DMS79 (cell line): ENCODE results near the gene CA12.
A peak's percentile ranks its signal among the peaks of the same experiment; 100 is the strongest.
"Not testable (repeated sequence)": the region's sequence is repeated elsewhere in the genome, so short reads cannot be mapped to it uniquely, and the experiment has no call there.

Source experiments
- DNase-seq: peaks from one replicate; lab custom pipeline; 2025; lab: John Stamatoyannopoulos, UW

CA12 gene

GRCh38 chr15:63357061-63357460 lies 24.6 kb downstream of the CA12 start:
- DNase-seq: no peak

GRCh38 chr15:63354821-63355650 lies 26.6 kb downstream of the CA12 start:
- no peak for DNase-seq

- no peak for DNase-seq
Observed at GRCh38 chr15:63353887-63354286, 27.8 kb downstream of the CA12 start.

GRCh38 chr15:63353261-63353660 lies 28.4 kb downstream of the CA12 start:
- DNase-seq: no peak

- DNase-seq: no peak
Observed at GRCh38 chr15:63352808-63353207, 28.8 kb downstream of the CA12 start.

GRCh38 chr15:63351170-63351569 lies 30.5 kb downstream of the CA12 start:
- no peak for DNase-seq

- DNase-seq: no peak
Observed at GRCh38 chr15:63350178-63350621, 31.4 kb downstream of the CA12 start.

- no peak for DNase-seq
Observed at GRCh38 chr15:63349621-63350020, 32.0 kb downstream of the CA12 start.

- no peak for DNase-seq
Observed at GRCh38 chr15:63349156-63349555, 32.5 kb downstream of the CA12 start.

- DNase-seq: peak; percentile 68
Observed at GRCh38 chr15:63348392-63348791, 33.3 kb downstream of the CA12 start.

GRCh38 chr15:63347074-63347857 lies 34.4 kb downstream of the CA12 start:
- DNase-seq: no peak

- no peak for DNase-seq
Observed at GRCh38 chr15:63345391-63345752, 36.3 kb downstream of the CA12 start.

- no peak for DNase-seq
Observed at GRCh38 chr15:63344731-63345390, 36.8 kb downstream of the CA12 start.

- DNase-seq: not testable (repeated sequence)
Observed at GRCh38 chr15:63342996-63343562, 38.6 kb downstream of the CA12 start.

GRCh38 chr15:63341898-63342297 lies 39.7 kb downstream of the CA12 start:
- no peak for DNase-seq

- no peak for DNase-seq
Observed at GRCh38 chr15:63340878-63341277, 40.8 kb downstream of the CA12 start.

- DNase-seq: no peak
Observed at GRCh38 chr15:63340353-63340752, 41.3 kb downstream of the CA12 start.

GRCh38 chr15:63339836-63340235 lies 41.8 kb downstream of the CA12 start:
- DNase-seq: no peak

- no peak for DNase-seq
Observed at GRCh38 chr15:63339006-63339766, 42.5 kb downstream of the CA12 start.

- no peak for DNase-seq
Observed at GRCh38 chr15:63338170-63338569, 43.5 kb downstream of the CA12 start.

- DNase-seq: no peak
Observed at GRCh38 chr15:63337046-63337445, 44.6 kb downstream of the CA12 start.
